Measurements from ENCODE around the gene AFM. TPM values are rescaled to one million over a fixed set of nuclear protein-coding genes. Genes with fewer than 3 reads are reported as not detected.

The AFM gene
- total and polyA plus RNA-seq, 7 experiments from 2014 or later: not detected

DNA sequence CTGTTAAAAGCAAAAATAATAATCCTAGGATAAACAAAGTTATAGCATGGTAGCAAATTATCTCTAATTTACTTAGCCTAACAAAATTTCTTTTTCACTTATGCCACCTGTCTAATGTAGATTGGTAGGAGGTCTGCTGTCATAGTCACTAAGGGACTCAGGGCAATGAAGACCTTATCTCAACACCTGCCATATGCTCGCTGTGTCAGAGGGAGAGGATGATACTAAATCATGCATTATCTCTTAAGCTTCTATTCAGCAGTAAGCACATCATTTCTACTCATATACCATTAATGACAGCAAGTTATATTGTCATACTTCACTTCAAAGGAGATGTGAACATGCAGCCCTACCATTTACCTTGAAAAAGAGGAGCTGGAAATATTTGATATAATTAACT, 44.1 kb downstream of the AFM start:
- H3K9me3 ChIP-seq (ENCODE audit: control insufficient read depth in 2 of 3, low read length in 3 of 3): no peaks in the 10 kb centered on the region
- no peak overlapping the region for H3K4me3 Mint-ChIP-seq
- intact Hi-C loops (cut with micrococcal nuclease): no loop called here
- H3K9me3 Mint-ChIP-seq: peaks cover 0 to 4% (median 0%) of the 10 kb centered on the region in 11 donors
- no peaks in the 10 kb centered on the region for H3K36me3 Mint-ChIP-seq
- H3K27me3 ChIP-seq (ENCODE audit: control insufficient read depth in 2 of 2, insufficient read depth in 2 of 2, low read length in 2 of 2): no peaks in the 10 kb centered on the region
- H3K4me1 Mint-ChIP-seq: no peaks in the 10 kb centered on the region
- no peaks in the 10 kb centered on the region for H3K36me3 ChIP-seq (ENCODE audit: control insufficient read depth in 2 of 3, insufficient read depth in 3 of 3, low read length in 3 of 3)
- no peak overlapping the region for H3K4me3 ChIP-seq (ENCODE audit: low read length)
- ATAC-seq (no peak), DNase-seq (no peak)
- CTCF ChIA-PET: no interaction called here
- POLR2A ChIA-PET: no interaction called here
- peaks cover 0 to 6% (median 0%) of the 10 kb centered on the region in 5 donors for H3K27me3 Mint-ChIP-seq
- no peak overlapping the region for H3K27ac Mint-ChIP-seq
- no peaks in the 10 kb centered on the region for H3K4me1 ChIP-seq (ENCODE audit: control insufficient read depth in 2 of 2, insufficient read depth in 2 of 2, low read length in 2 of 2)
- no peak overlapping the region for H3K27ac ChIP-seq (ENCODE audit: low read depth, low read length)

- intact Hi-C loops (cut with micrococcal nuclease): no loop called here
- Histone ChIP-seq H3K27me3 (ENCODE audit: control insufficient read depth in 2 of 2, insufficient read depth in 2 of 2, low read length in 2 of 2) (no peaks in the 10 kb centered on the region), H3K9me3 (ENCODE audit: control insufficient read depth in 2 of 3, low read length in 3 of 3) (no peaks in the 10 kb centered on the region), H3K4me1 (ENCODE audit: control insufficient read depth in 2 of 2, insufficient read depth in 2 of 2, low read length in 2 of 2) (no peaks in the 10 kb centered on the region), H3K36me3 (ENCODE audit: control insufficient read depth in 2 of 3, insufficient read depth in 3 of 3, low read length in 3 of 3) (no peaks in the 10 kb centered on the region), H3K4me3 (ENCODE audit: low read length) (no peak overlapping the region), H3K27ac (ENCODE audit: low read depth, low read length) (no peak overlapping the region)
- H3K9me3 Mint-ChIP-seq: no peaks in the 10 kb centered on the region
- POLR2A ChIA-PET: no interaction called here
- no peak for ATAC-seq
- no peak for DNase-seq
- no peaks in the 10 kb centered on the region for H3K36me3 Mint-ChIP-seq
- no peaks in the 10 kb centered on the region for H3K4me1 Mint-ChIP-seq
- peaks cover 0 to 11% (median 0%) of the 10 kb centered on the region in 5 donors for H3K27me3 Mint-ChIP-seq
- CTCF ChIA-PET: no interaction called here
- H3K4me3 Mint-ChIP-seq: no peak overlapping the region
- H3K27ac Mint-ChIP-seq: no peak overlapping the region
Measured at GRCh38 chr4:73527196-73527595, 45.7 kb downstream of the AFM start.

GRCh38 chr4:73528171-73528570, 46.6 kb downstream of the AFM start:
- H3K27ac ChIP-seq (ENCODE audit: low read depth, low read length): no peak overlapping the region
- no peaks in the 10 kb centered on the region for H3K9me3 ChIP-seq (ENCODE audit: control insufficient read depth in 2 of 3, low read length in 3 of 3)
- no peak overlapping the region for H3K4me3 ChIP-seq (ENCODE audit: low read length)
- H3K27ac Mint-ChIP-seq: no peak overlapping the region
- no peaks in the 10 kb centered on the region for H3K4me1 Mint-ChIP-seq
- no peak overlapping the region for H3K4me3 Mint-ChIP-seq
- ChIA-PET POLR2A (no interaction called here), CTCF (no interaction called here)
- H3K9me3 Mint-ChIP-seq: no peaks in the 10 kb centered on the region
- DNase-seq: no peak
- no peaks in the 10 kb centered on the region for H3K27me3 ChIP-seq (ENCODE audit: control insufficient read depth in 2 of 2, insufficient read depth in 2 of 2, low read length in 2 of 2)
- intact Hi-C loops (cut with micrococcal nuclease): no loop called here
- no peaks in the 10 kb centered on the region for H3K36me3 ChIP-seq (ENCODE audit: control insufficient read depth in 2 of 3, insufficient read depth in 3 of 3, low read length in 3 of 3)
- H3K36me3 Mint-ChIP-seq: no peaks in the 10 kb centered on the region
- H3K27me3 Mint-ChIP-seq: peaks cover 0 to 13% (median 0%) of the 10 kb centered on the region in 5 donors
- no peak for ATAC-seq
- H3K4me1 ChIP-seq (ENCODE audit: control insufficient read depth in 2 of 2, insufficient read depth in 2 of 2, low read length in 2 of 2): no peaks in the 10 kb centered on the region

GRCh38 chr4:73533515-73534422, 52.2 kb downstream of the AFM start:
- H3K9me3 Mint-ChIP-seq: no peaks in the 10 kb centered on the region
- no peak for ATAC-seq
- intact Hi-C loops (cut with micrococcal nuclease): no loop called here
- no peaks in the 10 kb centered on the region for H3K36me3 Mint-ChIP-seq
- H3K27me3 Mint-ChIP-seq: peaks cover 0 to 11% (median 4%) of the 10 kb centered on the region in 5 donors
- Histone ChIP-seq H3K36me3 (ENCODE audit: control insufficient read depth in 2 of 3, insufficient read depth in 3 of 3, low read length in 3 of 3) (no peaks in the 10 kb centered on the region), H3K27me3 (ENCODE audit: control insufficient read depth in 2 of 2, insufficient read depth in 2 of 2, low read length in 2 of 2) (no peaks in the 10 kb centered on the region), H3K27ac (ENCODE audit: low read depth, low read length) (no peak overlapping the region), H3K4me1 (ENCODE audit: control insufficient read depth in 2 of 2, insufficient read depth in 2 of 2, low read length in 2 of 2) (no peaks in the 10 kb centered on the region), H3K9me3 (ENCODE audit: control insufficient read depth in 2 of 3, low read length in 3 of 3) (no peaks in the 10 kb centered on the region), H3K4me3 (ENCODE audit: low read length) (no peak overlapping the region)
- POLR2A ChIA-PET: no interaction called here
- peaks cover 0 to 6% (median 0%) of the 10 kb centered on the region in 7 donors for H3K4me1 Mint-ChIP-seq
- DNase-seq: no peak
- no peak overlapping the region for H3K27ac Mint-ChIP-seq
- no peak overlapping the region for H3K4me3 Mint-ChIP-seq
- CTCF ChIA-PET: no interaction called here

GRCh38 chr4:73538162-73538561, 56.6 kb downstream of the AFM start:
- Mint-ChIP-seq H3K27ac (no peak overlapping the region), H3K9me3 (peaks cover 0 to 4% (median 0%) of the 10 kb centered on the region in 11 donors), H3K27me3 (peaks cover 0 to 12% (median 4%) of the 10 kb centered on the region in 5 donors), H3K36me3 (no peaks in the 10 kb centered on the region), H3K4me3 (no peak overlapping the region), H3K4me1 (peaks cover 0 to 6% (median 0%) of the 10 kb centered on the region in 7 donors)
- ATAC-seq (no peak), DNase-seq (no peak)
- H3K27me3 ChIP-seq (ENCODE audit: control insufficient read depth in 2 of 2, insufficient read depth in 2 of 2, low read length in 2 of 2): no peaks in the 10 kb centered on the region
- no peaks in the 10 kb centered on the region for H3K4me1 ChIP-seq (ENCODE audit: control insufficient read depth in 2 of 2, insufficient read depth in 2 of 2, low read length in 2 of 2)
- intact Hi-C loops (cut with micrococcal nuclease): no loop called here
- H3K27ac ChIP-seq (ENCODE audit: low read depth, low read length): no peak overlapping the region
- H3K36me3 ChIP-seq (ENCODE audit: control insufficient read depth in 2 of 3, insufficient read depth in 3 of 3, low read length in 3 of 3): no peaks in the 10 kb centered on the region
- H3K9me3 ChIP-seq (ENCODE audit: control insufficient read depth in 2 of 3, low read length in 3 of 3): no peaks in the 10 kb centered on the region
- H3K4me3 ChIP-seq (ENCODE audit: low read length): no peak overlapping the region
- ChIA-PET CTCF (no interaction called here), POLR2A (no interaction called here)

- H3K4me1 Mint-ChIP-seq: peaks cover 0 to 6% (median 0%) of the 10 kb centered on the region in 7 donors
- intact Hi-C loops (cut with micrococcal nuclease): no loop called here
Measured at GRCh38 chr4:73539386-73539785, 57.8 kb downstream of the AFM start.

DNA sequence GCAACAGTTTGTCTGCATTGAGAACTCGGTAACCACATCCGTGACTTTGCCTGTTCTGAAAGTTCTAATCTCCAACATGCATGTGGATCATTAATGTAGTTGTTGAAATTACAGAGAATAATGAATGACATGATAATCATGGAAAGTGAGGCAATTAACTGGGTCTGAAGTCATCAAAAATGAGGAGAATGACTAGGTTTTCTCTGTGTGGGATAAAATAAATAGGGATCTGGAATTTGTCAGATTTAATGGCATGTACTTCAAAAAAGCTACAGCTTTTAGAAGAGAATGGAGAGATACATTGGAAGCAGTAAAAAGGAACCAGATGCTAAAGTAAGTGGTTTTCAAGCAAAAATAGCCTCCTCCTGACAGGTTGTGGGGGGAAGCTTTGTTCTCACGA, 59.3 kb downstream of the AFM start:
- DNase-seq (no peak), ATAC-seq (no peak)
- H3K9me3 Mint-ChIP-seq: peaks cover 0 to 4% (median 0%) of the 10 kb centered on the region in 11 donors
- peaks cover 0 to 5% (median 0%) of the 10 kb centered on the region in 7 donors for H3K4me1 Mint-ChIP-seq
- Histone ChIP-seq H3K9me3 (ENCODE audit: control insufficient read depth in 2 of 3, low read length in 3 of 3) (no peaks in the 10 kb centered on the region), H3K27ac (ENCODE audit: low read depth, low read length) (no peak overlapping the region), H3K4me1 (ENCODE audit: control insufficient read depth in 2 of 2, insufficient read depth in 2 of 2, low read length in 2 of 2) (no peaks in the 10 kb centered on the region), H3K4me3 (ENCODE audit: low read length) (no peak overlapping the region), H3K36me3 (ENCODE audit: control insufficient read depth in 2 of 3, insufficient read depth in 3 of 3, low read length in 3 of 3) (no peaks in the 10 kb centered on the region), H3K27me3 (ENCODE audit: control insufficient read depth in 2 of 2, insufficient read depth in 2 of 2, low read length in 2 of 2) (no peaks in the 10 kb centered on the region)
- H3K27ac Mint-ChIP-seq: no peak overlapping the region
- POLR2A ChIA-PET: no interaction called here
- H3K27me3 Mint-ChIP-seq: peaks cover 0 to 23% (median 4%) of the 10 kb centered on the region in 5 donors
- no peaks in the 10 kb centered on the region for H3K36me3 Mint-ChIP-seq
- intact Hi-C loops (cut with micrococcal nuclease): no loop called here
- CTCF ChIA-PET: no interaction called here
- no peak overlapping the region for H3K4me3 Mint-ChIP-seq

More at GRCh38 chr4:73539386-73539785, 57.8 kb downstream of the AFM start:
- no peaks in the 10 kb centered on the region for H3K4me1 ChIP-seq (ENCODE audit: control insufficient read depth in 2 of 2, insufficient read depth in 2 of 2, low read length in 2 of 2)
- no peak overlapping the region for H3K27ac ChIP-seq (ENCODE audit: low read depth, low read length)
- ChIA-PET POLR2A (no interaction called here), CTCF (no interaction called here)
- ATAC-seq (no peak), DNase-seq (no peak)
- H3K9me3 ChIP-seq (ENCODE audit: control insufficient read depth in 2 of 3, low read length in 3 of 3): no peaks in the 10 kb centered on the region
- no peaks in the 10 kb centered on the region for H3K27me3 ChIP-seq (ENCODE audit: control insufficient read depth in 2 of 2, insufficient read depth in 2 of 2, low read length in 2 of 2)
- Mint-ChIP-seq H3K27ac (no peak overlapping the region), H3K36me3 (no peaks in the 10 kb centered on the region), H3K9me3 (peaks cover 0 to 4% (median 0%) of the 10 kb centered on the region in 11 donors), H3K27me3 (peaks cover 0 to 16% (median 4%) of the 10 kb centered on the region in 5 donors), H3K4me3 (no peak overlapping the region)
- no peaks in the 10 kb centered on the region for H3K36me3 ChIP-seq (ENCODE audit: control insufficient read depth in 2 of 3, insufficient read depth in 3 of 3, low read length in 3 of 3)
- no peak overlapping the region for H3K4me3 ChIP-seq (ENCODE audit: low read length)

Data from naive thymus-derived CD4-positive, alpha-beta T cell (primary cell).